NCI-H526 (cell line): ENCODE results near the gene ACSL4.
"Not testable (repeated sequence)": the region's sequence is repeated elsewhere in the genome, so short reads cannot be mapped to it uniquely, and the experiment has no call there.

ENCODE experiments used
- DNase-seq, 2 experiments: peaks; one replicate each; lab custom pipeline; 2025; lab: John Stamatoyannopoulos, UW

Gene ACSL4

DNA sequence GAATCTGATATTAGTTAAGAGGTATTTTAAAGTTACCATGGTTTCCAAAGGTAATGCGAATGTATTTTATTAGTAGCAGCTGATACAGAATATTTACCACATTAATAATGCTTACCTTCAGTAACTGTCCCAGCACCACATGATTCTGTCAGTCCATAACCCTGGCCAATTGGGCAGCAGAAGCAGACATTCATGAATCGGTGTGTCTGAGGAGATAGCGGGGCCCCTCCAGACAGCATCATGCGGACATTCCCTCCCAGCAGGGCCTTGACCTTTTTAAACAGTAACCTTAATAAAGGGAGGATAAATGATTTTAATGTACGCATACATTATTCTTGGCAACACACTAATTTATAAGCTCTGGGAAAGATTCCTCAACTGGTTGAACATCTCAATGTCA lies 65.1 kb downstream of the ACSL4 start:
- DNase-seq, result no peak

DNA sequence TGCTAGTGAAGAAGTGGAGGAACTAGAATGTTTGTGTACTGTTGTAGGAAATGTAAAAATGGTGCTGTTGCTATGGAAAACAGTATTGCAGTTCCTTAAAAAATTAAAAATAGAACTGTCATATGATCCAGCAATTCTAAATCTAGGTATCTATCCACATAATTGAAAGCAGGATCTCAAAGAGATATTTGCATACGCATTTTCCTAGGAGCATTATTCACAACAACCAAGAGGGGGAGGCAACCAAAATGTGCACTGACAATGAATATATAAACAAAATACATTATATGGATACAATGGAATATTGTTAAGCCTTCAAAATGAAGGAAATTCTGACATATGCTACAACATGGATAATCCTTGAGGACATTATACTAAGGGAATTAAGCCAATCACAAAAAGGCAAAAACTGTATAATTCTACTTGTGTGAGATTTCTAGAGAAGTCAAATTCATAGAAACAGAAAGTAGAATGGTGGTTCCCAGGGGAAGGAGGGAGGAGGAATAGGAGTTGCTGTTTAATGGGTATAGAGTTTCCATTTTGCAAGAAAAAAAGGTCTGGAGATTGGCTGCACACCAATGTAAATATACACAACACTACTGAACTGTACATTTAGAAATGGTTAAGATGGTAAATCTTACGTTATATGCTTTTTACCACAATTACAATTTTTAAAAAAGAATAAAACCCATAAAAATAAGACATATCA lies 72.5 kb downstream of the ACSL4 start:
- DNase-seq, result peak; percentile 74 to 81

DNA sequence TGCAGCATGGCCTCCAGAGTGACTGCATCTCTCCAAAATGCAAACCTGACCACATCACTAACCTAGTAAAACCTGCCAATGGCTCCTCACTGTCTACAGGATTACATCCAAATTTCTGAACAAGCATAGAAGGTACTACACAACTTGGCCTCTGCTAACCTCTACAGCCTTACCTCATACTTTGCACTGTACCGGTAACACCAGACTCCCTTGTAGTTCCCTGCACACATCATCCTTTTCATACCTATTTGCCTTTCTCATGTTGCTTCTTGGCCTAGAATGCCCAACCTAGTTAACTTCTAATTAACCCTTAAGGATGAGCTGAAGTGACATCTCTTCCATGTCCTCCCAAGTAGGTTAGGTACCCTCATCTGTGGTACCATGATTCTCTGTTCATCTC lies 74.7 kb downstream of the ACSL4 start:
- DNase-seq, result no peak

DNA sequence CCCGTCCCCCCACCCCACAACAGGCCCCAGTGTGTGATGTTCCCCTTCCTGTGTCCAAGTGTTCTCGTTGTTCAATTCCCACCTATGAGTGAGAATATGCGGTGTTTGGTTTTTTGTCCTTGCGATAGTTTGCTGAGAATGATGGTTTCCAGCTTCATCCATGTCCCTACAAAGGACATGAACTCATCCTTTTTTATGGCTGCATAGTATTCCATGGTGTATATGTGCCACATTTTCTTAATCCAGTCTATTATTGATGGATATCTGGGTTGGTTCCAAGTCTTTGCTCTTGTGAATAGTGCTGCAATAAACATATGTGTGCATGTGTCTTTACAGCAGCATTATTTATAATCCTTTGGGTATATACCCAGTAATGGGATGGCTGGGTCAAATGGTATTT lies 75.7 kb downstream of the ACSL4 start:
- not testable (repeated sequence) for DNase-seq

DNA sequence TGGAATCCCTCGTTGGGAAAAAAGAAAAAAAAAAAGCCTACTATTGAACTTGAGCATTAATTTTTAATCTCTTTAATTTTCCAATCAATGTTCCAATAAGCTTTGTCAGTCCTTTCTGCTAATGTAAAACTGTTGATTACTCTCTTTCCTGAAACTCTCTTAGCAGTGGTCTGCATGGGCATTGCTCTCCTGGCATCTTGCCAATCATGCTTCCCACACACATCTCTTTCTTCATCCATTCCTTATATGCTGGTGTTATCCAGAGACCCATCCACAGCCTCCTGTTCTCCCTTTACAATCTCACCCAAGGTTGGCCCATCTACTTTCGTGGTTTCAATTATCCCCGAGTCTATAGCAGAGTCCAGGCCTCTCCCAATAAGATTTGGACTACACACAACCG lies 76.3 kb downstream of the ACSL4 start:
- DNase-seq, result no peak

DNA sequence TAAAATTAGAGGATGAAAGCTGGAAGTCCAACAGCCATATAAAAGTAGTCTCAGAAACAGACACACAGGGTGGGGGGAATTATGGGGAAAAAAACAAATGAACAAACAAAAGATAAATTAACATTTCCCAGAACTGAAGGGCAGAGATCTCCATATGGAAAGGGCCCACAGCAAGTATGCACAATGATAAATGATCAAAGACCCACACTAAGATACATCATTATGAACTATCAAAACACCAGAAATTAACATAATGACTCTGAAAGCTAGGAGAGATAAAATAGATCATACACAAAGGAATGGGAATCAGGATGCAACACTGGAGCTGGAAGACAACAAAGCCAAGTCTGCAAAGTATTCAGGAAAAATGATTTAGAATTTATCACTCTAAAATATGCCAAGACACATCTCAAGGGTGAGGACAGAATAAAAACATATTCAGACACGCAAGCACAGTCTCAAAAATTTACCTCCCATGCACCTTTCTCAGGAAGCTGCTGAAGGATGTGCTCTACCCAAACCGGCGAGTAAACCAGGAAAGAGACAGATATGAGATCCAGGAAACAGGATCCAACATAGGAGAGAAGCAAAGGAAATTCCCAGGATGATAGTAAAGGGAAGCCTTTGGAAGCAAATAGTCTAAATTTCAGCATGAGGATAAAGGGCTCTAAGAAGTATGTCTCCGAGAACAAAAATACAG lies 77.4 kb downstream of the ACSL4 start:
- DNase-seq, result no peak

DNA sequence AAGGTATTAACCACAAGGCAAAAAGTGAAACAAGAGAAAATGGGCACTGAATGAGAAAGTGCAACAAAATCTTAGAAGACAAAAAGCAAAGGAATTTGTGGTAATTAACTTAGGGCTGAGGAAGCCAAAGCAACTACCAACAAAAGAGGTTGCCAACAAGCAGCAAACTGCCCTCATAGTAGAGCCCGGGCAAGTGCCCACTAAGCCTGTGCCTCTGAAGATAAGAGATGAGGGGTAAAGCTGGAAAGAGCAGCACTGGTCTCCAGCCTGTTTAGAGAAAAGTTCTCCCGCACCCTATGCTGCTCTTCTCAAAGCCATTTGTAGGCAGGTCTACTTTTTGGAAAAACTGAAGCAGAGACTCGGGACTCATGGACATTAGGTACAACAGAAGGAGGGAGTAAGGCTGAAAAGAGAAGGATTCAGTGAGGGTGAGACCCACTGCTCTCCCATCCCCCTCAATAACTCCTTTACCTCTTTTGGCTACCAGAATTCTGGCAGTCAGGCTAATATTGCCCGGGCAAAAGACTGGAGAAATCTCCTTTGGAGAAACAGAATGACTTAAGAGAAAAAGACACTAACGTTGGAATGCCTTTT lies 78.4 kb downstream of the ACSL4 start:
- DNase-seq, result no peak

DNA sequence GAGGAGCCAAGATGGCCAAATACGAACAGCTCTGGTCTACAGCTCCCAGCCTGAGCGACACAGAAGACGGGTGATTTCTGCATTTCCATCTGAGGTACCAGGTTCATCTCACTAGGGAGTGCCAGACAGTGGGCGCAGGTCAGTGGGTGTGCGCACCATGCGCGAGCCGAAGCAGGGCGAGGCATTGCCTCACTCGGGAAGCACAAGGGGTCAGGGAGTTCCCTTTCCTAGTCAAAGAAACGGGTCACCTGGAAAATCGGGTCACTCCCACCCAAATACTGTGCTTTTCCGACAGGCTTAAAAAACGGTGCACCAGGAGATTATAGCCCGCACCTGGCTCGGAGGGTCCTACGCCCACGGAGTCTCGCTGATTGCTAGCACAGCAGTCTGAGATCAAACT lies 88.4 kb downstream of the ACSL4 start:
- not testable (repeated sequence) for DNase-seq

DNA sequence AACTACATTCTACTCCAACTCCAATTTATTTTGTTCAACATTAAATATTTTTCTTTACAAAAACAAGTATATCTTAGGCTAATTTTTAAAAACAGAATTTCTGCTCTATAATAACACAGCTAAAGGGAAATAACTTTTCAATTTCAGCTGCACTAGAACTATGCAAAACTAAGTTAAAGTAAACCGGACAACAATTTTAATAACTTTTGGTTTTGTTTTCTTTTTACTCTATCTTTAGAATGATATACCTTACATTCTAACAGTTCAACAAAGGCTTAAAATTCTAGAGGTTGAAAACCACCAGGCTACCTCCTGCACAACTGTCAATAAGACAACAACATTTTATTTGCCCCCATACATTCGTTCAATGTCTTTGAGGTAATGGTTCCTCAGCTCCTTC lies 89.4 kb downstream of the ACSL4 start:
- no peak for DNase-seq

DNA sequence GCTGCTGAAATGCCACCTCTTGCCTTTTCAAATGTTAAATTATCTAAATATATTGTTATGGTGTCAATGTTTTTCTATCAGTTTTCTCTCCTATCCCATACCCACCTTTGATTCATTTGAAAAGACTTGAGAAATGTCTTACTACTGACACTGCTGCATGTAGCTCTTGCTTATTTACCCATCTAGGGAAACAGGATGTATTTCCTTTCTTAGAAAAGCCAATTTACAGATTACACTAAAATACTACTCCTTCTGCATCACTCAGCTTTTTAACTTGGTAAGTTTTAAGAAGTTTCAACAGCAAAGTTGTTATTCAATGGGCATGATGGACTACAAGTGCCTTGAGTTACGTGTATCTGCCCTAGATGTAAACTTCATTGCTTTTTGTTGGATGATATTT lies 94.9 kb downstream of the ACSL4 start:
- no peak for DNase-seq

DNA sequence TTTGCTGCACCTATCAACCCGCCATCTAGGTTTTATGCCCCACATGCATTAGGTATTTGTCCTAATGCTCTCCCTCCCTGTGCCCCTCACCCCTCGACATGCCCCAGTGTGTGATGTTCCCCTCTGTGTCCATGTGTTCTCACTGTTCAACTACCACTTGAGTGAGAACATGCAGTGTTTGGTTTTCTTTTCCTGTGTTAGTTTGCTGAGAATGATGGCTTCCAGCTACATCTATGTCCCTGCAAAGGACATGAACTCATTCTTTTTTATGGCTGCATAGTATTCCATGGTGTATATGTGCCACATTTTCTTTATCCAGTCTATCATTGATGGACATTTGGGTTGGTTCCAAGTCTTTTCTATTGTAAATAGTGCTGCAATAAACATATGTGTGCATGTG lies 95.6 kb downstream of the ACSL4 start:
- DNase-seq, result not testable (repeated sequence)

DNA sequence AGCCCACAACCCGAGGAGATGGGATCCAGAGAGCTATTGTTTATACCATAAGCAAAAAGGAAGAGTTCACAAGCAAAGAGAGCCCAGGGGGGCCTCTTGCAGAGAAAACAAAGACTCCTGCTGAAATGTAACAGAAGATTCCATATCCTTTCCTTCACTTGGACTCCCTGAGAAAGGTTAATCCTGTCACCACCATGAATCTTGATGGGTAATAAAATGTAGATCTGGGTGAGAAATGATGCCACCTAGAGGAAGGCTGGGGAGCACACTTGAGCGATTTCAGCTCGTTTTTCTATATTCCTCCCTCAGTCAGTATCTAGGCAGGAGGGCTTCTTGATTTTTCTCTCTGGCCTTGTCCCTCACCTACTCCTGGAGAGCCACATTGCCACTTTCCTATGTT lies 97.9 kb downstream of the ACSL4 start:
- peak in 1 of 2 experiments; percentile 42 for DNase-seq

DNA sequence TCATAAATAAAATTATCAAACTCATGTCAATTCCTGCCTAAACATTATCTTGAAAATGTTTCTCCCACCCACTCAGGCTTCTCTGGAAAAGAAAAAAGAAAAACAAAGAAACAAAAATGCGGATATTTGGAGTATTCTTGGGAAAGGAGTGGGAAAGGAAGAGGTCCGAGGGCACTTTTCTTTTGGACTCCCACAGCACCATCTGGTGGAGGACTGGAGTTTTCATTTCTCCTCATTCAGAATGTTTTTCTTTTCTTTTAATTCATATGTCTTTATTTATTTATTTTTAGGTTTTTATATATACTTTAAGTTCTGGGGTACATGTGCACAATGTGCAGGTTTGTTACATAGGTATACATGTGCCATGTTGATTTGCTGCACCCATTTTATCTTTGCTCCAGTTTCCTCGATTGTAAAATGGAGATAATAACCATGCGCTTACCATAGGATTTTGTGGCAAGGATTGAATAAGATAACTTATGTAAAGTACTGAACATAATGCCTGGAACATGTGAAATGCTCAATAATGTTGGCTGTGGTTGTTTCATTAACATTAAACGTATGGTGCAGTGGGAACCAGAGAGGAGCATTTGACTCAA lies 100.1 kb downstream of the ACSL4 start:
- peak in 1 of 2 experiments; percentile 24 for DNase-seq

DNA sequence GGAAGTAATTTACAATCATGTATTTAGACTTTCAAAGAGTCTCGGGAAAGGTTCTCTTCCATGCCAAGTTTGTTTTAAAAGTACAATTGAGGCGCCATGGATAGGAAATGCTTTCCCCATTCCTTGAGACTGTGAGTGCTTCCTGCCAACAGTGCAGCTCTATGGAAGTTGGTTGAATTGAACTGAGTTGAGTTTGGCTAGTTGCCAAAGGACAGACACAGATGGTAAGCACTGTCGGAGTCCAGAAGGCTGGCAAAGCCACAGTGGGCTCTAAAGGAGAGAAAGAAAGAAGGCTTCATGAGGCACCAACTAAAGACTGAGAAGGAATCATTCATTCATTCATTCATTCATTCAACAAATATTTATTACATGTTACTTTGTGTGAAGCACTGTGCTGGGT lies 103.7 kb downstream of the ACSL4 start:
- DNase-seq, result no peak

DNA sequence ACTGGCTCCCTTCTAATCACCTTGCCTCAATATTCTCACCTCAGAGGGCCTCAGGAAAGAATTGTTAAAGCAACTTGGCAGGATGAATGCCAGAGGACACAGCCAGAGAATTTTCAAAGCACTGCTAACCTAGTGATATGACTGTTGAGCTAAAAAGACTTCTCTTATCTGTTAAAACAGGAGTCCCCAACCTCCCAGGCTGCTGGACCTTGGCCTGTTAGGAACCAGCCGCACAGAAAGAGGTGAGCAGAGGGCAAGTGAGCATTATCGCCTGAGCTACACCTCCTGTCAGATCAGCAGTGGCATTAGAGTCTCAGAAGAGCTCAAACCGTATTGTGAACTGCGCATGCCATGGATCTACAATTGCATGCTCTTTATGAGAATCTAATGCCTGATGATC lies 106.4 kb downstream of the ACSL4 start:
- DNase-seq, result no peak

DNA sequence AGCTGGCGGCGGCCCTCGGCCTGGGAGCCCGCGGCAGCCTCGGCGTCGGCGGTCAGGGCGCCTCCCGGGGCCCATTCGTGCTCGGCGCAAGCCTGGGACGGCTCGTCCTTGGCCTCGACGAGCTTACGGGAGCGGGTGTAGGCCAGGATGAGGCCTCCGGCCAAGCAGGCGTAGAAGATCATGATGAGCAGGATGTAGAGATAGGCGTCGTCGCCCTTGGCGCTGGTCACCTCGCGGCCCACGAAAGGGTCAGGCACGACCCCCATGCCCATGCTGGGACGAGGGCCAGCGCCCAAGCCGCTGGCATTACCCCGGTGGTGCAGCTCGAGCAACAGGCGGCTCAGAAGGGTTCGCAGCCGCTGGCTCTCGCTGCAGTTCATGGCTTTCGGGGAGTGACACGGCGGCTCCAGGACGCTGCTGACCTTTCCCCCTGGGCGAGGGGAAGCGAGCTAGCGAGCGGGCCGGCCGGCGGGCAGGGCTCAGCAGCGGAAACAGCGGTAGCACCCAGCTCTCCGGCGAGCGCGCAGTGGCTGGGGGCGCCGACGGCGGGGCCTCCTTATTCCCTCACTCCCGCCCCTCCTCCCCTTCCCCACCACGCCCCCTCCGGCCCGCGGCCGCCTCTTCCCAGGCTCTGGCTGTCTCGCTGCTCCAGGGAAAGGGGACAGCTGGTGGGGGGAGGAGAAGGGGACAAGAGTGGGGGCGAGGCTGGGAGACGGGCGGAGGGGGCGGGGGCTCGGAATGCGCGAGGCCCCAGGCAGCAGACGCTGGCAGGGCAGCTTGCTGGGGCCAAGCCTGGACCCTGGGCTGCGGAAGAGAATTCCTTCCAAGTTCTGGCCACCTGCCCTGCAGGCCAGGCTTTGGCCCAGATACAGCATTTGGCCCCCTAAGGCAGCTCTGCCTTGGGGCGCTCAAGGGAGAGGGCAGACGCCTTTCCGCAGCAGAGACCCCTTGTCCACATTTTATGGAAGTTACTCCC lies 108.1 kb downstream of the ACSL4 start, which contains the start of gene KCNE5:
Gene KCNE5 (minus strand): TSS at position 532 of the 976 bp plus-strand sequence. CDS start 152 bp downstream, at position 380.
- DNase-seq, result no peak

DNA sequence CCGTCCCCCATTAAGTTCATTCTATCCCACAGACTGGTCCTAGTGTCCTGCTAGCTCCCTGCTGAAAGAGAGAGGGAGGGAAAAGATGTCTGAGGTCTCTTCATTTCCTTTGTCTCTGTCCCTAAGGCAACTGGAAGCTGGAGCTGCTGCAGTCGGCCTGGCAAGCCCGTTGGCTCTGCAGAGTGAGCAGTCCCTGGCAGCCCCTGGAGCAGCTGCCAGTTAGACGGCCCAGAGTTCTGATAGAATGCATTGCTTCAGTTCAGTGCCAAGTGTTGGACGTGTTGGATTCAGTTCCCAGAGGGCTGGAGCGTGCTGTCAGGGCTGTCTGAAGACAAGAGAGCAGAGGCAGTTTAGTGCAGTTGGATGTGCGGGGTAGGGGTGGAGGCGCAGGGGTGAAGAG lies 109.1 kb downstream of the ACSL4 start:
- DNase-seq, result no peak

DNA sequence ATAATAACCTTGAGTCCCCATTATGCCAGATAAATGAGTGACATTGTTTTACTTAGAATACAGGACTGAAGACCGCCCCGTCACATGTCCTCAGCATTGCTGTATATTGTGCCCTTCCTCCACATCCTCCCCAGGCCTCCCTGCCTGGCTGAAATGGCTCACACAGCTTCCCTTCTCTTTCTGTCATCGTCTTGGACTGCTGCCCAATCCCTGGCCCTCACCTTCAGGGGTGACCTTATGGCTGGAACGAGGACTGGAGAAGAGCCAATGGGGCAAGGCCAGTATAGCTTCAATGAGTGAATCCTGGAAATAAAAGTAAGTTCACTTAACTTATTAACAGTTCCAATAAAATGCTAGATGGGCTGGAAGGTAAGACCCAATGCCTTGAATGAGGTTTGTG lies 110.8 kb downstream of the ACSL4 start:
- no peak for DNase-seq

DNA sequence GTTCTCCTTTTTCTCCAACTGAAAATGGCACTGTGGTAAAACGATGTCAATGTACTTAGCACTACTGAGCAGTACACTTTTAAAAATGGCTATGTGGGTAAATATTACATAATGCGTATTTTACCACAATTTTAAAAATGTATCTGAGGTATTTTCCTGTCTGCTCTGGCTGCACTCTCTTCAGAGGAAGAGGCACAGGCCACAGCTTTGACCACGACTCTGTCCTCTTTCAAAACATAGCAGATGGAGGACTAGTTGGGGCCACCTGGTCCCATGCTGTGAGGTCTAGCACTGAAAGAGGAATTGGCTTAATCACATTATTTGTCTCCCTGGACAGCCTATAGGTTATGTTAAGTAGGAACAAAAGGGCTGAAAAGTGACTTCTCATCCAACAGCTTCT lies 113.3 kb downstream of the ACSL4 start:
- no peak for DNase-seq

DNA sequence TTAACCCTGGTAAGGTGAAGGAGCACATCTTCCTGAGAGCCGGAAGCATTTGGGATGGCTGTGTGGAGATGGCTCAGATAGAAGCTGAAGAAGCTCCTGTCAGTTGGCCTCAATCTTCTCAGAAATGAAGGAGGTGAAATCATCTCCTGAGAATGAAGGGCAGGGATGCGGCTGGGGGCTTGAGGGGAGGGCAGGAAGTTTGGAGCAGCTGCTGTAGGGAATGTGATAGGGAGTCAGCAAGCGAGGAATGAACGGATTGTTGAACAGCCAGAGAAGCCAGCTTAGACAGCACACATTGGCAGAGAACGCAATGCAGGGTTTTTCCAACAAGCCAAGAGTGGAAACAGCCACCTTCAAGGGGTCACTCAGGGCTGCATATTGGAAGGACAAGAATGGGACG lies 118.1 kb downstream of the ACSL4 start:
- DNase-seq, result no peak

DNA sequence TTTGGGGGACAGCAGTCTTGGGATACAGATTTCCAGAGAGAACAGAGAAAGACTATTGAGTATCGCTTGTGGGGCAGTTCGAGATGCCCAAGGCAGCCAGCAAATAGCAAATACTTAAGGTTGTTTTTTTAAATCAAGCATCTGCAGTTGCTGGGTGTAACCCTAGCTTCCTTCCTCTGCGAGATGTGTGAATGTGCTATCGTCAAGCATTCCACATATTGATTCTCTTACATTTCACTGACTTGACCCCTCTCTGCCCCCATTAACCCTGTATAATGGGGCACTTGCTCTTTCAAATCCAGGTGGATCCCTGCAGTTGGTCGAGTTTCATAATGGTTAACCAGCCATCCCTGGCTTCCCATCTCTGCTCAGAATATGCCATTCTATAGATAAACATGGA lies 131.6 kb downstream of the ACSL4 start:
- no peak for DNase-seq

DNA sequence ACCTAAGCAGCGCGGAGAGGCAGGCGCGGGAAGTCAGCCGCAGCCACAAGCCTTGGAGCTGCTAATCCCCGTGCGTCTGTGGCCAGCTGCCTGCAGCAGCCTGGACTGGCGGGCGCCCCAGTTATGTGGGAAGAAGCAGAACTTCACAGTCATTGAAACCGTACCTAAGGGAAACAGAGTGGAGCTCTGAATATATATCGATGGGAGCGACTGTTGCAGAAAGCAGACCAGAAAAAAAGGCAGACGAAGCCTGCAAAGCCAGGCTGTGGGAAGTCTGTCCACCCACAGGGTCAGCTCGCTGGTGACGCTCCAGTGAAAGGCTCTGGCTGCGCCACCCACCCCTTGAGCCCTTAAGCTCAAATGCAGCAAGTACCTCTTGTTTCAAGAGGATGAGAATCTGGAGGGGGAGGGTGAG lies 132.8 kb downstream of the ACSL4 start:
- no peak for DNase-seq
